ENCODE measurements around the gene DBH. TPM values are rescaled to one million over a fixed set of nuclear protein-coding genes. Genes with fewer than 3 reads are reported as not detected.

Gene DBH
- total and polyA plus RNA-seq, 2 donors (not counting 3 experiments of a cell fraction or from before 2014, with no cell fraction given), result not detected

- no peaks in the 10 kb centered on the region for H3K4me1 ChIP-seq (ENCODE audit: control insufficient read depth, extremely low read depth, insufficient read depth, low read length)
- peaks cover 0 to 3% of the 10 kb centered on the region in 2 experiments for H3K27me3 ChIP-seq (ENCODE audit: control insufficient read depth in 2 of 2, insufficient read depth in 2 of 2, low read length in 2 of 2)
- ChIA-PET POLR2A (no interaction called here), CTCF (no interaction called here)
- H3K9me3 ChIP-seq (replicated peaks; ENCODE audit: control insufficient read depth, insufficient read depth, low read length), result no peaks in the 10 kb centered on the region
- no peak overlapping the region for H3K4me2 ChIP-seq (ENCODE audit: insufficient read depth, low read length)
- DNase-seq (ENCODE audit: low read depth, low spot score), result no peak
- H3K27ac ChIP-seq (ENCODE audit: insufficient read depth, low read depth, low read length), result no peak overlapping the region
- no peak overlapping the region for H2AFZ ChIP-seq (ENCODE audit: low read depth, low read length)
- BruUV-seq (replicated peaks), result no TSS peak
- TF ChIP-seq JUN (IDR thresholded peaks at IDR 0.05; ENCODE audit: borderline replicate concordance, insufficient read depth, insufficient read length, low read depth) (no peak), MYC (IDR thresholded peaks at IDR 0.05; ENCODE audit: low read depth, low read length) (no peak), GATA2 (IDR thresholded peaks at IDR 0.05; ENCODE audit: insufficient read depth, insufficient read length, low read depth, low read length) (no peak), POLR2A (IDR thresholded peaks at IDR 0.05; ENCODE audit: low read depth, low read length) (no peak), EZH2 (IDR thresholded peaks at IDR 0.05; ENCODE audit: borderline replicate concordance, low read depth, low read length, severe bottlenecking) (no peak), FOS (IDR thresholded peaks at IDR 0.05; ENCODE audit: borderline replicate concordance, insufficient read depth, low read length) (no peak), POLR2AphosphoS5 (IDR thresholded peaks at IDR 0.05; ENCODE audit: insufficient read depth, low read depth, low read length) (no peak)
- TF ChIP-seq, protein P1, sequence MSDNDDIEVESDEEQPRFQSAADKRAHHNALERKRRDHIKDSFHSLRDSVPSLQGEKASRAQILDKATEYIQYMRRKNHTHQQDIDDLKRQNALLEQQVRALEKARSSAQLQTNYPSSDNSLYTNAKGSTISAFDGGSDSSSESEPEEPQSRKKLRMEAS (IDR thresholded peaks at IDR 0.05; ENCODE audit: insufficient read depth, insufficient read length), result no peak
- TF ChIP-seq, protein P2, sequence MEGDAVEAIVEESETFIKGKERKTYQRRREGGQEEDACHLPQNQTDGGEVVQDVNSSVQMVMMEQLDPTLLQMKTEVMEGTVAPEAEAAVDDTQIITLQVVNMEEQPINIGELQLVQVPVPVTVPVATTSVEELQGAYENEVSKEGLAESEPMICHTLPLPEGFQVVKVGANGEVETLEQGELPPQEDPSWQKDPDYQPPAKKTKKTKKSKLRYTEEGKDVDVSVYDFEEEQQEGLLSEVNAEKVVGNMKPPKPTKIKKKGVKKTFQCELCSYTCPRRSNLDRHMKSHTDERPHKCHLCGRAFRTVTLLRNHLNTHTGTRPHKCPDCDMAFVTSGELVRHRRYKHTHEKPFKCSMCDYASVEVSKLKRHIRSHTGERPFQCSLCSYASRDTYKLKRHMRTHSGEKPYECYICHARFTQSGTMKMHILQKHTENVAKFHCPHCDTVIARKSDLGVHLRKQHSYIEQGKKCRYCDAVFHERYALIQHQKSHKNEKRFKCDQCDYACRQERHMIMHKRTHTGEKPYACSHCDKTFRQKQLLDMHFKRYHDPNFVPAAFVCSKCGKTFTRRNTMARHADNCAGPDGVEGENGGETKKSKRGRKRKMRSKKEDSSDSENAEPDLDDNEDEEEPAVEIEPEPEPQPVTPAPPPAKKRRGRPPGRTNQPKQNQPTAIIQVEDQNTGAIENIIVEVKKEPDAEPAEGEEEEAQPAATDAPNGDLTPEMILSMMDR (IDR thresholded peaks at IDR 0.05; ENCODE audit: extremely low read depth in 1 of 2, insufficient read depth in 1 of 2, low read depth in 1 of 2, low read length in 2 of 2), result no peak
- no peak overlapping the region for H3K4me3 ChIP-seq (replicated peaks in 1 of 3; ENCODE audit: insufficient read depth in 1 of 3, low read depth in 1 of 3, low read length in 3 of 3)
- H3K9me1 ChIP-seq (replicated peaks; ENCODE audit: control insufficient read depth, extremely low read depth, insufficient read depth, low read length), result no peaks in the 10 kb centered on the region
- H3K36me3 ChIP-seq (ENCODE audit: control insufficient read depth in 2 of 2, extremely low read depth in 1 of 2, insufficient read depth in 2 of 2, low read length in 2 of 2), result no peaks in the 10 kb centered on the region
- no peak overlapping the region for H3K9ac ChIP-seq (replicated peaks; ENCODE audit: extremely low read depth, insufficient read depth, low read length)
- intact Hi-C loops (cut with micrococcal nuclease) (no loop called here), dilution Hi-C loops (cut with MboI; ENCODE audit: extremely low pct_ligation_motif_present, low sequenced_read_pairs) (no loop called here)
- no peaks in the 10 kb centered on the region for H3K79me2 ChIP-seq (ENCODE audit: control insufficient read depth, insufficient read depth, low read length)
- FAIRE-seq, result no peak
- no peaks in the 10 kb centered on the region for H4K20me1 ChIP-seq (replicated peaks; ENCODE audit: control insufficient read depth, extremely low read depth, insufficient read depth, low read length)
These were observed 28.8 kb upstream of the DBH start for GRCh38 chr9:133607381-133607780.

Data from endothelial cell of umbilical vein (primary cell).